Mesenchymal stem cell (in vitro differentiated cells and primary cell): ENCODE measurements around the gene SLC38A5. TPM values are rescaled to one million over a fixed set of nuclear protein-coding genes. Genes with fewer than 3 reads are reported as not detected.
"Not testable (repeated sequence)": the region's sequence is repeated elsewhere in the genome, so short reads cannot be mapped to it uniquely, and the experiment has no call there.

Source experiments
- DNase-seq: peaks from one replicate; pipeline ENCODE4 v3.0.0-alpha.2; 2013
- H2AFZ ChIP-seq: one replicate; pipeline ENCODE4 v1.6.1; 2013; ENCODE audit warnings: low read depth, mild to moderate bottlenecking, control low read depth, inconsistent platforms, low read length, moderate library complexity
- H2AK5ac ChIP-seq: 2 replicates; pipeline ENCODE4 v1.6.1; 2013; ENCODE audit warnings: low read length, moderate library complexity, mild to moderate bottlenecking, inconsistent platforms; ENCODE audit not compliant: severe bottlenecking
- H2BK120ac ChIP-seq: one replicate; pipeline ENCODE4 v1.6.1; 2013; ENCODE audit warnings: low read depth, mild to moderate bottlenecking, inconsistent platforms, low read length, moderate library complexity
- H2BK12ac ChIP-seq, 2 experiments: one replicate each; pipeline ENCODE4 v1.6.1; 2013; ENCODE audit warnings: inconsistent platforms in 2 of 2, low read length in 2 of 2, mild to moderate bottlenecking in 2 of 2, moderate library complexity in 2 of 2, control low read depth in 1 of 2
- H2BK15ac ChIP-seq: one replicate; pipeline ENCODE4 v1.6.1; 2013; ENCODE audit warnings: mild to moderate bottlenecking, low read depth, inconsistent platforms; ENCODE audit not compliant: poor library complexity, severe bottlenecking
- H2BK5ac ChIP-seq: 2 replicates; pipeline ENCODE4 v1.6.1; 2013; ENCODE audit warnings: low read depth, mild to moderate bottlenecking, low read length, control low read depth, inconsistent platforms; ENCODE audit not compliant: poor library complexity, severe bottlenecking
- H3K14ac ChIP-seq, 2 experiments: one replicate each; pipeline ENCODE4 v1.6.1; 2013; ENCODE audit warnings: inconsistent platforms in 2 of 2, low read length in 2 of 2, control low read depth in 1 of 2, mild to moderate bottlenecking in 1 of 2, moderate library complexity in 1 of 2
- H3K18ac ChIP-seq, 2 experiments: one replicate each; pipeline ENCODE4 v1.6.1; 2013; ENCODE audit warnings: inconsistent platforms in 2 of 2, low read length in 2 of 2, control low read depth in 1 of 2, low read depth in 1 of 2, mild to moderate bottlenecking in 1 of 2
- H3K23ac ChIP-seq, 2 experiments: one replicate each; pipeline ENCODE4 v1.6.1; 2013; ENCODE audit warnings: inconsistent platforms in 2 of 2, low read length in 2 of 2, mild to moderate bottlenecking in 2 of 2, moderate library complexity in 2 of 2, control low read depth in 1 of 2
- H3K27ac ChIP-seq: 2 replicates; pipeline ENCODE4 v1.5.1; 2013; ENCODE audit warnings: mild to moderate bottlenecking, moderate library complexity, low read length, control low read depth, inconsistent platforms; ENCODE audit not compliant: poor library complexity, severe bottlenecking
- H3K27me3 ChIP-seq, 2 experiments: 2 replicates each; pipeline versions ENCODE4 v1.6.1 to v1.7.0; 2013; ENCODE audit warnings: low read length in 2 of 2, mild to moderate bottlenecking in 2 of 2, moderate library complexity in 2 of 2, control low read depth in 1 of 2, inconsistent platforms in 1 of 2; ENCODE audit not compliant: control insufficient read depth in 1 of 2, insufficient read depth in 1 of 2
- H3K36me3 ChIP-seq, 2 experiments: 2 replicates each; pipeline versions ENCODE4 v1.6.1 to v1.7.0; 2013; ENCODE audit warnings: low read length in 2 of 2, control low read depth in 1 of 2, inconsistent platforms in 1 of 2, low read depth in 1 of 2, mild to moderate bottlenecking in 1 of 2; ENCODE audit not compliant: insufficient read depth in 2 of 2, control insufficient read depth in 1 of 2
- H3K4ac ChIP-seq, 2 experiments: one replicate each; pipeline ENCODE4 v1.6.1; 2013; ENCODE audit warnings: inconsistent platforms in 2 of 2, low read length in 2 of 2, mild to moderate bottlenecking in 2 of 2, moderate library complexity in 2 of 2, control low read depth in 1 of 2, low read depth in 1 of 2
- H3K4me1 ChIP-seq: 2 replicates; pipeline ENCODE4 v1.6.1; 2013; ENCODE audit warnings: low read depth, low read length, control low read depth; ENCODE audit not compliant: control insufficient read depth, insufficient read depth
- H3K4me2 ChIP-seq: 2 replicates; pipeline ENCODE4 v1.6.1; 2013; ENCODE audit warnings: low read length, mild to moderate bottlenecking, inconsistent platforms; ENCODE audit not compliant: poor library complexity, severe bottlenecking
- H3K4me3 ChIP-seq, 2 experiments: 2 replicates each; pipeline versions ENCODE4 v1.5.1 to v1.7.0; 2013; ENCODE audit warnings: low read length in 2 of 2, mild to moderate bottlenecking in 2 of 2, control low read depth in 1 of 2, low read depth in 1 of 2; ENCODE audit not compliant: insufficient read depth in 1 of 2
- H3K79me1 ChIP-seq: replicated peaks from 2 replicates; pipeline ENCODE4 v1.6.1; 2013; ENCODE audit warnings: mild to moderate bottlenecking, control low read depth, low read length, inconsistent platforms; ENCODE audit not compliant: poor library complexity, severe bottlenecking
- H3K9ac ChIP-seq: 2 replicates; pipeline ENCODE4 v1.7.0; 2013; ENCODE audit warnings: mild to moderate bottlenecking, low read length, moderate library complexity
- H3K9me3 ChIP-seq: 2 replicates; pipeline ENCODE4 v1.7.0; 2013; ENCODE audit warnings: mild to moderate bottlenecking, low read length; ENCODE audit not compliant: control insufficient read depth
- H4K8ac ChIP-seq: one replicate; pipeline ENCODE4 v1.6.1; 2013; ENCODE audit warnings: inconsistent platforms, mild to moderate bottlenecking, low read length, moderate library complexity
- H4K91ac ChIP-seq: one replicate; pipeline ENCODE4 v1.6.1; 2013; ENCODE audit warnings: mild to moderate bottlenecking, low read length, inconsistent platforms
- WGBS: methylation state at CpG from one replicate; pipeline ENCODE4 v1.1.7; 2013; ENCODE audit warnings: mixed read lengths; 5-methylcytosine and 5-hydroxymethylcytosine counted together
- small RNA-seq: library from polyadenylated mRNA; stranded (forward); fragments of <200 nt; extraction: miRNeasy Mini kit (QIAGEN cat#:217004); gene quantifications from one replicate; pipeline ENCODE3, GENCODE V24; 2013; ENCODE audit warnings: low read depth

Gene SLC38A5

DNA sequence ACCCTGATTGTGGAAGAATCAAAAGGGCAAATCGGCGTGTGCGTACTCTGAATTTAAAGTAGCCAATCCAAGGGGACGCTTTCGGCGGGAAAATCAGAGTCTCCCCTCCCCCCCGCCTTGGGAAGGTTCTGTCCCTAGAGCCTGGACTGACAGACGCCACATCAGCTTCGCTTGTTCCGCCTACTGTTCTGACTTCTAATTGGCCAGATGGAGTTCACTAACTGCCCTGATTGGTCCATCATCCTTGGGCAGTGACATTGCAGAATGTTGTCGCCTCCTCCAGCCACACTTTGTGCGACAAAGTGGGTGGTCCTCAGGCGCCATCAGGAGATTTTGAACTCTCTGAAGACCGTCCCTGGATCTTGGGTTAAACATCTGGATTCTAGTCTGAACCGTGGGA lies 58.2 kb downstream of the SLC38A5 start, which contains the start of gene SSX4B:
Gene SSX4B (minus strand): TSS at position 101 of the 400 bp plus-strand sequence. CDS start 588 bp downstream, outside the sequence.
- H2AK5ac ChIP-seq, H2BK15ac ChIP-seq, H3K23ac ChIP-seq, H3K9me3 ChIP-seq, DNase-seq, H3K27ac ChIP-seq, H3K27me3 ChIP-seq, H2AFZ ChIP-seq, H3K18ac ChIP-seq, H2BK120ac ChIP-seq, H3K9ac ChIP-seq, H3K4ac ChIP-seq, H4K91ac ChIP-seq, H2BK12ac ChIP-seq, H3K14ac ChIP-seq, H3K79me1 ChIP-seq, H4K8ac ChIP-seq, H3K4me3 ChIP-seq, H3K4me1 ChIP-seq, H3K36me3 ChIP-seq, H3K4me2 ChIP-seq, H2BK5ac ChIP-seq: not testable (repeated sequence)
- no CpG with 5 or more reads among the region's 15 CpGs for WGBS

Small RNA genes lying within 50 kb of the gene (small RNA-seq; reads per million reads assigned to genes)
- gene AL606490.4: not detected
